OCI-LY3 (cell line): ENCODE data around the gene ALDH9A1.
"Not testable (repeated sequence)": the region's sequence is repeated elsewhere in the genome, so short reads cannot be mapped to it uniquely, and the experiment has no call there.

ENCODE experiments used
- CTCF ChIP-seq: fragments of 200-600, 300-600 bp; sonication (generic); IDR thresholded peaks from 2 replicates; pipeline ENCODE4 v1.5.1; 2014; ENCODE audit warnings: antibody characterized with exemption, low read length, low read depth
- EZH2phosphoT487 ChIP-seq: fragments of 200-600 bp; shearing (Covaris generic); IDR thresholded peaks from 2 replicates; pipeline ENCODE4 v1.6.1; 2018; ENCODE audit warnings: antibody characterized with exemption, mixed run types, low read depth

GRCh38 chr1:165638211-165638610 lies 60.2 kb downstream of the ALDH9A1 start:
- not testable (repeated sequence) for TF ChIP-seq CTCF, EZH2phosphoT487
